Panc1 (cell line): ENCODE data around the gene IFI44L. TPM values are rescaled to one million over a fixed set of nuclear protein-coding genes. Genes with fewer than 3 reads are reported as not detected.

Experiments
- ATAC-seq: fragments of 200-7000 bp; cut with Tn5 transposase; 2 replicates; pipeline ENCODE4 v1.9.1; 2020; ENCODE audit warnings: mild to moderate bottlenecking, moderate library complexity
- BruUV-seq: library from RNA; stranded (reverse); fragments of 400-500 nt; replicated peaks from 2 replicates; lab custom pipeline; 2021; lab: Mats Ljungman, UMichigan
- CTCF ChIA-PET: fragments of 300-600 bp; sonication (Branson Sonifier 250); formaldehyde crosslinking; loops from one replicate; lab custom pipeline; 2022; ENCODE audit warnings: antibody characterized with exemption; lab: Charles Lee
- POLR2A ChIA-PET: fragments of 300-600 bp; sonication (Branson Sonifier 250); formaldehyde crosslinking; loops from one replicate; lab custom pipeline; 2022; ENCODE audit warnings: antibody characterized with exemption; lab: Charles Lee
- DNase-seq: peaks from one replicate; pipeline ENCODE4 v3.0.0-alpha.2; 2010; ENCODE audit warnings: low read depth, low spot score
- H3K27ac ChIP-seq: 2 replicates; pipeline ENCODE4 v1.5.1; 2011; ENCODE audit warnings: mild to moderate bottlenecking, low read length, inconsistent platforms
- H3K27me3 ChIP-seq: fragments of 200-500 bp; sonication (Bioruptor generic); 2 replicates; pipeline ENCODE4 v1.6.0; 2014; ENCODE audit warnings: low read length, inconsistent platforms; ENCODE audit not compliant: control insufficient read depth, insufficient read depth
- H3K36me3 ChIP-seq: fragments of 200-500 bp; sonication (Bioruptor generic); 2 replicates; pipeline ENCODE4 v1.5.1; 2014; ENCODE audit warnings: inconsistent platforms, mild to moderate bottlenecking, low read length, moderate library complexity; ENCODE audit not compliant: control insufficient read depth, insufficient read depth
- H3K4me1 ChIP-seq: 2 replicates; pipeline ENCODE4 v1.5.1; 2011; ENCODE audit warnings: inconsistent platforms, mild to moderate bottlenecking, low read length, moderate library complexity; ENCODE audit not compliant: control insufficient read depth, insufficient read depth
- H3K4me3 ChIP-seq, 2 experiments: 2 replicates each; pipeline ENCODE4 v1.5.1; 2011 to 2012; ENCODE audit warnings: low read depth in 2 of 2, low read length in 2 of 2, mild to moderate bottlenecking in 2 of 2, inconsistent platforms in 1 of 2, moderate library complexity in 1 of 2
- H3K9me3 ChIP-seq: fragments of 200-500 bp; sonication (Bioruptor generic); 2 replicates; pipeline ENCODE4 v1.5.1; 2014; ENCODE audit warnings: low read depth, mild to moderate bottlenecking, inconsistent platforms, low read length, moderate library complexity; ENCODE audit not compliant: control insufficient read depth, insufficient read depth
- POLR2AphosphoS5 ChIP-seq: IDR thresholded peaks from 2 replicates; pipeline ENCODE4 v1.6.1; 2012; ENCODE audit warnings: mild to moderate bottlenecking, low read depth, low read length, moderate library complexity
- SIN3A ChIP-seq: IDR thresholded peaks from 2 replicates; pipeline ENCODE4 v1.6.1; 2012; ENCODE audit warnings: low read depth, mild to moderate bottlenecking, low read length, moderate library complexity, borderline replicate concordance; ENCODE audit not compliant: insufficient read depth
- TCF7L2 ChIP-seq: IDR thresholded peaks from 2 replicates; pipeline ENCODE4 v1.6.1; 2011; ENCODE audit warnings: mild to moderate bottlenecking, low read depth, low read length, inconsistent platforms
- in situ Hi-C: cut with HindIII; loops from 2 replicates; pipeline ENCODE4 v1.10.0; 2016; ENCODE audit warnings: low sequenced_read_pairs, low pct_unique_long_range_greater_than_20kb
- intact Hi-C: fragments of 100-400 bp; cut with micrococcal nuclease; formaldehyde crosslinking; loops from one replicate; pipeline ENCODE4 v1.10.0; 2022; ENCODE audit not compliant: unreplicated experiment
- total RNA-seq: library from RNA; stranded (reverse); gene quantifications from one replicate; pipeline ENCODE4 v1.2.1, GENCODE V29; 2021; ENCODE audit not compliant: unreplicated experiment
- TF ChIP-seq, protein P1 (sequence below): fragments of 450-650 bp; IDR thresholded peaks from 2 replicates; pipeline ENCODE4 v1.5.1; 2017; ENCODE audit warnings: mild to moderate bottlenecking
- TF ChIP-seq, protein P2 (sequence below), 2 experiments: IDR thresholded peaks; 2 replicates each; pipeline ENCODE4 v1.6.1; 2011 to 2012; ENCODE audit warnings: low read depth in 2 of 2, control low read depth in 1 of 2, low read length in 1 of 2, mild to moderate bottlenecking in 1 of 2, moderate library complexity in 1 of 2; ENCODE audit not compliant: insufficient read depth in 1 of 2

IFI44L gene
- total RNA-seq, 1 experiment from 2014 or later: 0.10 TPM

DNA sequence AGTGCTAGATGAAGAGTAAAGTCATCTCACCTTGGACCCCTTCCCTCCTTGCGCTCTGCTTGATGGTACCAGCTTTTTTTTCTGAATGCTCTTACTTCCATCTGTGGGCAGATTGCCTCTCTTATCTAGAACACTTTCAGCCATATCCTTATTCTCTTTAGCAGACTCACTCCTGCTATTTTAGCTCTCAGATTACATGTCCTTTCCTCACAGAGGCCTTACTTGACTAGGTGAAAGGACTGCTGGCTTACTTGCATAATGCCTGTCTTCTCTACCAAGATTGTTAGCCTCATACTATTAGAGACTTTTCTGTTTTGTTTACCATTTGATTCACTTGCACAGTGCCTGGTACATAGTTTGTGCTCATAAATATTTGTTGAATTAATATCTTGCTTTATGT lies 38.7 kb downstream of the IFI44L start:
- BruUV-seq: no TSS peak
- no peak overlapping the region for H3K27ac ChIP-seq
- no peaks in the 10 kb centered on the region for H3K36me3 ChIP-seq
- ChIA-PET CTCF (no interaction called here), POLR2A (no interaction called here)
- ATAC-seq (no peak), DNase-seq (no peak)
- no peaks in the 10 kb centered on the region for H3K27me3 ChIP-seq
- in situ Hi-C loops: no loop called here
- intact Hi-C loops: no loop called here
- no peaks in the 10 kb centered on the region for H3K9me3 ChIP-seq
- H3K4me3 ChIP-seq: no peak overlapping the region
- TF ChIP-seq, protein P1, sequence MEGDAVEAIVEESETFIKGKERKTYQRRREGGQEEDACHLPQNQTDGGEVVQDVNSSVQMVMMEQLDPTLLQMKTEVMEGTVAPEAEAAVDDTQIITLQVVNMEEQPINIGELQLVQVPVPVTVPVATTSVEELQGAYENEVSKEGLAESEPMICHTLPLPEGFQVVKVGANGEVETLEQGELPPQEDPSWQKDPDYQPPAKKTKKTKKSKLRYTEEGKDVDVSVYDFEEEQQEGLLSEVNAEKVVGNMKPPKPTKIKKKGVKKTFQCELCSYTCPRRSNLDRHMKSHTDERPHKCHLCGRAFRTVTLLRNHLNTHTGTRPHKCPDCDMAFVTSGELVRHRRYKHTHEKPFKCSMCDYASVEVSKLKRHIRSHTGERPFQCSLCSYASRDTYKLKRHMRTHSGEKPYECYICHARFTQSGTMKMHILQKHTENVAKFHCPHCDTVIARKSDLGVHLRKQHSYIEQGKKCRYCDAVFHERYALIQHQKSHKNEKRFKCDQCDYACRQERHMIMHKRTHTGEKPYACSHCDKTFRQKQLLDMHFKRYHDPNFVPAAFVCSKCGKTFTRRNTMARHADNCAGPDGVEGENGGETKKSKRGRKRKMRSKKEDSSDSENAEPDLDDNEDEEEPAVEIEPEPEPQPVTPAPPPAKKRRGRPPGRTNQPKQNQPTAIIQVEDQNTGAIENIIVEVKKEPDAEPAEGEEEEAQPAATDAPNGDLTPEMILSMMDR: no peak
- no peak for TF ChIP-seq SIN3A
- TF ChIP-seq, protein P2, sequence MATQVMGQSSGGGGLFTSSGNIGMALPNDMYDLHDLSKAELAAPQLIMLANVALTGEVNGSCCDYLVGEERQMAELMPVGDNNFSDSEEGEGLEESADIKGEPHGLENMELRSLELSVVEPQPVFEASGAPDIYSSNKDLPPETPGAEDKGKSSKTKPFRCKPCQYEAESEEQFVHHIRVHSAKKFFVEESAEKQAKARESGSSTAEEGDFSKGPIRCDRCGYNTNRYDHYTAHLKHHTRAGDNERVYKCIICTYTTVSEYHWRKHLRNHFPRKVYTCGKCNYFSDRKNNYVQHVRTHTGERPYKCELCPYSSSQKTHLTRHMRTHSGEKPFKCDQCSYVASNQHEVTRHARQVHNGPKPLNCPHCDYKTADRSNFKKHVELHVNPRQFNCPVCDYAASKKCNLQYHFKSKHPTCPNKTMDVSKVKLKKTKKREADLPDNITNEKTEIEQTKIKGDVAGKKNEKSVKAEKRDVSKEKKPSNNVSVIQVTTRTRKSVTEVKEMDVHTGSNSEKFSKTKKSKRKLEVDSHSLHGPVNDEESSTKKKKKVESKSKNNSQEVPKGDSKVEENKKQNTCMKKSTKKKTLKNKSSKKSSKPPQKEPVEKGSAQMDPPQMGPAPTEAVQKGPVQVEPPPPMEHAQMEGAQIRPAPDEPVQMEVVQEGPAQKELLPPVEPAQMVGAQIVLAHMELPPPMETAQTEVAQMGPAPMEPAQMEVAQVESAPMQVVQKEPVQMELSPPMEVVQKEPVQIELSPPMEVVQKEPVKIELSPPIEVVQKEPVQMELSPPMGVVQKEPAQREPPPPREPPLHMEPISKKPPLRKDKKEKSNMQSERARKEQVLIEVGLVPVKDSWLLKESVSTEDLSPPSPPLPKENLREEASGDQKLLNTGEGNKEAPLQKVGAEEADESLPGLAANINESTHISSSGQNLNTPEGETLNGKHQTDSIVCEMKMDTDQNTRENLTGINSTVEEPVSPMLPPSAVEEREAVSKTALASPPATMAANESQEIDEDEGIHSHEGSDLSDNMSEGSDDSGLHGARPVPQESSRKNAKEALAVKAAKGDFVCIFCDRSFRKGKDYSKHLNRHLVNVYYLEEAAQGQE (IDR thresholded peaks at IDR 0.05; ENCODE audit: insufficient read depth in 1 of 2, low read depth in 2 of 2, low read length in 1 of 2): no peak
- no peak for TF ChIP-seq TCF7L2
- TF ChIP-seq POLR2AphosphoS5: no peak
- H3K4me1 ChIP-seq: no peaks in the 10 kb centered on the region

DNA sequence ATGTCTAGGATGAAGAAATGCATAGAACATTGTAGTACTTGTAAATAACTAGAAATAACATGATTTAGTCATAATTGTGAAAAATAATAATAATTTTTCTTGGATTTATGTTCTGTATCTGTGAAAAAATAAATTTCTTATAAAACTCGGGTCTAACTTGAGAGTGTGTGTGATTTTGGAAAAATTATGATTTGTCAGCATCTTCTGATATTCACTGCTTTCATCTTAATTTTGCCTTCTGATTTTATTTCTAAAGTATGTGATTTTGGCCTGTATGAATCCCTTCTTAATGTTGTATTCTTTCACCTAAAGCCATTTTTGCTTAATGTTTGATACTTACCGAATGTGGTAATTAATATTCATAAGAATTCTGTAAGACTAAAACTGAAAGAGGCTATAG lies 43.7 kb downstream of the IFI44L start:
- intact Hi-C loops: no loop called here
- BruUV-seq: no TSS peak
- ChIA-PET CTCF (no interaction called here), POLR2A (no interaction called here)
- in situ Hi-C loops: no loop called here
- no peak for DNase-seq
- H3K27ac ChIP-seq: no peak overlapping the region
- no peaks in the 10 kb centered on the region for H3K4me1 ChIP-seq
- H3K9me3 ChIP-seq: no peaks in the 10 kb centered on the region
- no peaks in the 10 kb centered on the region for H3K36me3 ChIP-seq
- H3K4me3 ChIP-seq: no peak overlapping the region
- H3K27me3 ChIP-seq: no peaks in the 10 kb centered on the region
- no peak for ATAC-seq
- TF ChIP-seq, protein P1: no peak
- TF ChIP-seq TCF7L2: no peak
- no peak for TF ChIP-seq SIN3A
- TF ChIP-seq, protein P2 (IDR thresholded peaks at IDR 0.05; ENCODE audit: insufficient read depth in 1 of 2, low read depth in 2 of 2, low read length in 1 of 2): no peak
- TF ChIP-seq POLR2AphosphoS5: no peak
